ENCODE measurements around the gene SYT7. TPM values are rescaled to one million over a fixed set of nuclear protein-coding genes. Genes with fewer than 3 reads are reported as not detected.

The SYT7 gene
- total RNA-seq, 1 donor from 2014 or later, result 10.3 TPM

DNA sequence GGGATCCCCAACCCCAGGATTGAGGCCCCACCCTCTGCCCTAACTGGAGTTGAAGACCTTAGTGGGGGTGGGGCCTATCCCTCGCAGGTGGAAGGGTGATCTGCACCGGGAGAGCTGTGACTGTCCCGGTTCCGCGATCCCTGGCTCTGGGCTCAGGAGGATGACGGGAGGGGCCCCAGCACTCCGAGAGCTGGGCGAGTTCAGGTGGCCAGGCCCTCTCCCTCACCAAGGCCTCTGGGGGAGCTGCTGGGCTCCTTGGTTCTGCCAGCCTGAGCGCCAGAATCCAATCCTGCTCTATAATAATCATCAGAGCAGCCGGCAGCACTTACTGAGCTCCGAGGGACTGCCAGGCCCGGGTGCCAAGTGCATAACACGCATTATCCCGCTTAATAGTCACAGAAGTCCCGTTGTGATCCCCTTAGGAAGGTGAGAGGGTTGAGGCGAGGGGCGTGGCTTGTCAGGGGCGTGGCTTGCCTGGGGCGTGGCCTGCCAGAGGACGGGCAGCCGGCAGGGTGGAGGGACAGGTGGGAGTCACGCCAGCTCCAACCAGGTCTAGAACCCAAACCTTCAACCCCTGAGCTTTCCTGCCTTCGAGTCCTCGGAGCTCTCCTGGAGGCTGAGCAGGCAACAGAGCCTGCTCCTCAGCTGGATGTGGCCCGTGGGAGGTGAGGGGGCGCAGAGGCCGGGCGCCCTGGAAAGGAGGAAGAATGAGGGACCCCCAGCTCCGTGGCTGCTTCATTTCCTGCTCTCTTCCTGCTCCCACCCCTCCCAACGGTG is 7.3 kb upstream of the SYT7 start:
- Mint-ChIP-seq H3K9me3 (ENCODE audit: low read depth) (no peaks in the 10 kb centered on the region), H3K27me3 (peaks cover 69% of the 10 kb centered on the region), H3K27ac (no peak overlapping the region), H3K4me3 (ENCODE audit: low read depth) (peak overlapping the region; percentile 54), H3K36me3 (ENCODE audit: insufficient read depth) (no peaks in the 10 kb centered on the region), H3K4me1 (ENCODE audit: low read depth) (peaks cover 16% of the 10 kb centered on the region)
- TF ChIP-seq, protein P1, sequence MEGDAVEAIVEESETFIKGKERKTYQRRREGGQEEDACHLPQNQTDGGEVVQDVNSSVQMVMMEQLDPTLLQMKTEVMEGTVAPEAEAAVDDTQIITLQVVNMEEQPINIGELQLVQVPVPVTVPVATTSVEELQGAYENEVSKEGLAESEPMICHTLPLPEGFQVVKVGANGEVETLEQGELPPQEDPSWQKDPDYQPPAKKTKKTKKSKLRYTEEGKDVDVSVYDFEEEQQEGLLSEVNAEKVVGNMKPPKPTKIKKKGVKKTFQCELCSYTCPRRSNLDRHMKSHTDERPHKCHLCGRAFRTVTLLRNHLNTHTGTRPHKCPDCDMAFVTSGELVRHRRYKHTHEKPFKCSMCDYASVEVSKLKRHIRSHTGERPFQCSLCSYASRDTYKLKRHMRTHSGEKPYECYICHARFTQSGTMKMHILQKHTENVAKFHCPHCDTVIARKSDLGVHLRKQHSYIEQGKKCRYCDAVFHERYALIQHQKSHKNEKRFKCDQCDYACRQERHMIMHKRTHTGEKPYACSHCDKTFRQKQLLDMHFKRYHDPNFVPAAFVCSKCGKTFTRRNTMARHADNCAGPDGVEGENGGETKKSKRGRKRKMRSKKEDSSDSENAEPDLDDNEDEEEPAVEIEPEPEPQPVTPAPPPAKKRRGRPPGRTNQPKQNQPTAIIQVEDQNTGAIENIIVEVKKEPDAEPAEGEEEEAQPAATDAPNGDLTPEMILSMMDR (IDR thresholded peaks at IDR 0.05; ENCODE audit: unreplicated experiment), result peak; percentile 36
- DNase-seq (ENCODE audit: low spot score, unreplicated experiment), result peak; percentile 42

DNA sequence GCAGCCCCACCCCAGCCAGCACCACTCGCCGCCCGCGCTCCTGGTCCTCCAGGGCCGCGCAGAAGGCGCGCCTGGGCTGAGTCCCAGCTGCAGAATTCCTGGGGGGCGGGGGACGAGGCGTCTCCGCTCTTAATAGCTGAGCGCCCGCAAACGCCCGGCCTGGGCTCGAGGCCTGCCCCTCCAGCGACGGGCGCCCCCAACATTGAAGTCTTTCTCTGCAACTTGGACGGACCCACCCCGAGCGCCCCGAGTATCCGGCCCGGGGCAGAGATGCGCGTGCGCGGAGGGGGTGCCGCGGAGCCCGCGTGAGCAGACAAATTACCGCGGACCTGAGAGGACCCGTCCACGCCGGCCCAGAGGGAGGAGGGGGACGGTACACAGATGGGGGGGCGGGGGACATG is 6.7 kb upstream of the SYT7 start:
- peak; percentile 37 for DNase-seq (ENCODE audit: low spot score, unreplicated experiment)
- H3K27me3 Mint-ChIP-seq, result peaks cover 72% of the 10 kb centered on the region
- TF ChIP-seq, protein P1 (IDR thresholded peaks at IDR 0.05; ENCODE audit: unreplicated experiment), result no peak
- H3K36me3 Mint-ChIP-seq (ENCODE audit: insufficient read depth), result no peaks in the 10 kb centered on the region
- H3K4me1 Mint-ChIP-seq (ENCODE audit: low read depth), result peaks cover 16% of the 10 kb centered on the region
- H3K27ac Mint-ChIP-seq, result no peak overlapping the region
- no peaks in the 10 kb centered on the region for H3K9me3 Mint-ChIP-seq (ENCODE audit: low read depth)
- H3K4me3 Mint-ChIP-seq (ENCODE audit: low read depth), result peak overlapping the region; percentile 54

DNA sequence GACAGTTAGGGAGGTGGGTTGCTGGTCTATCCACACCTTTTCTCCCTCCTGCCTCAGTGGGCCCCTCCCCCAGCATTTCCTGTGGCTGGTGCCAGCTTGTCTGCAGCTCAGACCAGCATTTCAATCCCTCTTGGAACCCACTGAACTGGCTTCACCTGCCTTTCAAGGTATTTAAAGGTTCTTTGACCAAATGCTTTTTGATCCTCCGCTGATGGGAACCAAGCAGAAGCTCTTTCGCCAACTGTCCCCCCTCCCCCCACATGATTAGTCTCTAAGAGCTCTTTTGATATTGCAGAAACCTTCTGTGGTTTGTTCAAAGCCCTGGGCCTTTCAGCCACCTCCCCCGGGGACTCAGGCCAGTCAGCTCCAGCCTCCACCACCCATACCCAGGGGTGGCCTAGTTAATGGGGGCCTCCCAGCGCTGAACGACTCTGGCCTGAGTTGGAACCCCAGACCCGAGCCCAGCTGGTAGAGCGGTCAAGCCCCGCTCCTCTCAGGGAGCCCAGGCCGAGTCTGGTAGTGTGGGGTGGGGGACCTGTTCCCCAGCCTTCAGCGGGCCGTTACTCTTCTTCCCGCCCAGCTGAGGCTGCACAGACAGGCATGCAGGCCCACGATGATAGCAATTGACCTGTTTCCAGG is 6.0 kb upstream of the SYT7 start:
- H3K4me1 Mint-ChIP-seq (ENCODE audit: low read depth), result peaks cover 16% of the 10 kb centered on the region
- no peak overlapping the region for H3K27ac Mint-ChIP-seq
- H3K27me3 Mint-ChIP-seq, result peaks cover 73% of the 10 kb centered on the region
- no peaks in the 10 kb centered on the region for H3K9me3 Mint-ChIP-seq (ENCODE audit: low read depth)
- no peaks in the 10 kb centered on the region for H3K36me3 Mint-ChIP-seq (ENCODE audit: insufficient read depth)
- DNase-seq (ENCODE audit: low spot score, unreplicated experiment), result no peak
- no peak overlapping the region for H3K4me3 Mint-ChIP-seq (ENCODE audit: low read depth)
- TF ChIP-seq, protein P1 (IDR thresholded peaks at IDR 0.05; ENCODE audit: unreplicated experiment), result no peak

DNA sequence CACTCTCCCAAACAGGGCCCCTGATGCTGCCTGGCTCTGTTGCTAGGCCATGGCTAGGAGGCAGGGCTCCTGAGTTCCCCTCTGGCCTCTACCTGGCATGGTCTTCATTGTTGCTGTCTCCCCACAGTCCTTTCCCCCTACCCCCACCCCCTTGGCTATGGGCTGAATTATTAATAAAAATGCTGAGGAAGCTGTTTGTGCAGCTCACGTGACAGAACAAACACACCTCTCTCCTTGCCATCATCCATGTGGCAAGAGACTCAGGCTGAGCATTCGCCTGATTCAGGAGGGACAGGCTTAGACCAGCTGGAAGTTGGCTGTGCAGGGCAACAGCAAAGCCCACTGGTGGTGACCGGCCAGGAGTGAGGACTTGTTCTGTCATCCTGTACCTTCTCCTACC is 4.2 kb upstream of the SYT7 start:
- Mint-ChIP-seq H3K27ac (peak overlapping the region; percentile 5), H3K27me3 (peaks cover 66% of the 10 kb centered on the region), H3K4me1 (ENCODE audit: low read depth) (peaks cover 16% of the 10 kb centered on the region), H3K36me3 (ENCODE audit: insufficient read depth) (no peaks in the 10 kb centered on the region), H3K9me3 (ENCODE audit: low read depth) (no peaks in the 10 kb centered on the region), H3K4me3 (ENCODE audit: low read depth) (no peak overlapping the region)
- TF ChIP-seq, protein P1 (IDR thresholded peaks at IDR 0.05; ENCODE audit: unreplicated experiment), result no peak
- DNase-seq (ENCODE audit: low spot score, unreplicated experiment), result no peak

DNA sequence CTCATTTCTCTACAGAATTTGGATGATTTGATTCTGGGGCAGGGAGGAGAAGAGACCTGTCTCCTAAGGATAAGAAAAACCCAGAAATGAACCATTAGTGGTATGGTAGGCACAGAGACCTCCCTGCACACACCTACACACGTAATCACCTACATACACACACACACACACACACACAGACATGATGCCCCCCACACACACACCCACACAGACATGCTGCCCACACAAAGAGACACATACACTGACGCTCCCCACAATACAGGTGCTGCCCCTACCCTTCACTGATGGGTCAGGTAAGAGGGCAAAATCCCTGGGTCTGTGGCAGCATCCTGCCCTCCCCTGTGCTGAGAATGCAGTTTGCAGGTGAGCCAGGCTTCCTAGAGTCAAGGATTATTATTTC is 1.1 kb upstream of the SYT7 start:
- TF ChIP-seq, protein P1 (IDR thresholded peaks at IDR 0.05; ENCODE audit: unreplicated experiment), result no peak
- peaks cover 67% of the 10 kb centered on the region for H3K27me3 Mint-ChIP-seq
- no peak for DNase-seq (ENCODE audit: low spot score, unreplicated experiment)
- peak overlapping the region; percentile 74 for H3K4me3 Mint-ChIP-seq (ENCODE audit: low read depth)
- no peak overlapping the region for H3K27ac Mint-ChIP-seq
- no peaks in the 10 kb centered on the region for H3K36me3 Mint-ChIP-seq (ENCODE audit: insufficient read depth)
- peaks cover 12% of the 10 kb centered on the region for H3K4me1 Mint-ChIP-seq (ENCODE audit: low read depth)
- no peaks in the 10 kb centered on the region for H3K9me3 Mint-ChIP-seq (ENCODE audit: low read depth)
